Liver (tissue), 9 donors: Measurements from ENCODE around the gene BLOC1S1. TPM values are rescaled to one million over a fixed set of nuclear protein-coding genes. Genes with fewer than 3 reads are reported as not detected.
A peak's percentile ranks its signal among the peaks of the same experiment; 100 is the strongest.

Experiments
- DNase-seq: peaks from one replicate; pipeline ENCODE4 v3.0.0-alpha.2; 2017; ENCODE audit warnings: low spot score
- H3K27ac ChIP-seq, 2 donors: one replicate each; pipeline ENCODE4 v1.7.0; 2013; ENCODE audit warnings: inconsistent platforms in 2 of 2, low read length in 2 of 2, control low read depth in 1 of 2, low read depth in 1 of 2, mild to moderate bottlenecking in 1 of 2
- H3K27me3 ChIP-seq, 4 donors: one replicate each; pipeline versions ENCODE4 v1.6.1 to v1.7.0; 2013; ENCODE audit warnings: low read length in 3 of 4, inconsistent platforms in 1 of 4, mild to moderate bottlenecking in 1 of 4, moderate library complexity in 1 of 4; ENCODE audit not compliant: control insufficient read depth in 4 of 4, insufficient read depth in 4 of 4
- H3K36me3 ChIP-seq, 4 donors: one replicate each; pipeline versions ENCODE4 v1.6.1 to v1.7.0; 2013; ENCODE audit warnings: low read length in 3 of 4, mild to moderate bottlenecking in 3 of 4, low read depth in 1 of 4, moderate library complexity in 1 of 4; ENCODE audit not compliant: control insufficient read depth in 4 of 4, insufficient read depth in 3 of 4
- H3K4me1 ChIP-seq, 4 donors: one replicate each; pipeline versions ENCODE4 v1.6.1 to v1.7.0; 2013; ENCODE audit warnings: low read length in 3 of 4, mild to moderate bottlenecking in 3 of 4, moderate library complexity in 1 of 4; ENCODE audit not compliant: control insufficient read depth in 4 of 4, insufficient read depth in 4 of 4
- H3K4me3 ChIP-seq, 3 donors: one replicate each; pipeline versions ENCODE4 v1.6.1 to v1.7.0; 2013; ENCODE audit warnings: low read length in 3 of 3, control low read depth in 1 of 3, low read depth in 1 of 3, mild to moderate bottlenecking in 1 of 3
- H3K9ac ChIP-seq, 2 donors: one replicate each; pipeline ENCODE4 v1.7.0; 2013; ENCODE audit warnings: low read length in 2 of 2, mild to moderate bottlenecking in 2 of 2, moderate library complexity in 2 of 2, control low read depth in 1 of 2, low read depth in 1 of 2
- H3K9me3 ChIP-seq, 4 donors: one replicate each; pipeline versions ENCODE4 v1.6.1 to v1.7.0; 2013; ENCODE audit warnings: low read length in 3 of 4; ENCODE audit not compliant: control insufficient read depth in 4 of 4
- FOXA1 ChIP-seq: IDR thresholded peaks from 2 replicates; pipeline ENCODE4 v1.6.1; 2016; ENCODE audit warnings: antibody characterized with exemption
- GABPA ChIP-seq, 2 donors: IDR thresholded peaks in 1 of 2; conservative IDR thresholded peaks in 1 of 2; 2 replicates each; pipeline ENCODE4 v1.6.1; 2016; ENCODE audit warnings: antibody characterized with exemption in 2 of 2, mild to moderate bottlenecking in 1 of 2, moderate library complexity in 1 of 2
- HNF4A ChIP-seq, 2 donors: conservative IDR thresholded peaks; 2 replicates each; pipeline ENCODE4 v1.6.1; 2016; ENCODE audit warnings: antibody characterized with exemption in 2 of 2, mild to moderate bottlenecking in 2 of 2
- RAD21 ChIP-seq, 2 donors: IDR thresholded peaks; 2 replicates each; pipeline ENCODE4 v1.6.1; 2016; ENCODE audit warnings: antibody characterized with exemption in 2 of 2, mild to moderate bottlenecking in 2 of 2
- SP1 ChIP-seq: IDR thresholded peaks from 2 replicates; pipeline ENCODE4 v1.6.1; 2018; ENCODE audit warnings: antibody characterized with exemption, mild to moderate bottlenecking
- TAF1 ChIP-seq: conservative IDR thresholded peaks from 2 replicates; pipeline ENCODE4 v1.6.1; 2016; ENCODE audit warnings: antibody characterized with exemption, mild to moderate bottlenecking
- WGBS: extraction: QIAGEN DNeasy Blood & Tissue Kit; methylation state at CpG from one replicate; pipeline ENCODE4 v1.1.7; 2013; 5-methylcytosine and 5-hydroxymethylcytosine counted together
- polyA plus RNA-seq, 2 donors: library from polyadenylated mRNA; stranded (reverse) in 1 of 2; unstranded in 1 of 2; fragments of 200-250 nt in 1 of 2; fragments of >200 nt in 1 of 2; fragmentation: Nextera tagmentation in 1 of 2; extraction: Ambion mirVana in 1 of 2; gene quantifications; one replicate each; pipeline versions ENCODE4 v1.2.1 to v1.2.3, GENCODE V29; 2013 to 2015
- total RNA-seq, 2 donors: library from RNA; depleted of rRNA; stranded (reverse); fragments of >200 nt; gene quantifications; one replicate each; pipeline ENCODE4 v1.2.3, GENCODE V29; 2014
- TF ChIP-seq, protein P1 (sequence below): fragments of 150-350 bp; IDR thresholded peaks from 2 replicates; pipeline ENCODE4 v1.5.1; 2017; ENCODE audit warnings: improper control_type of control experiment, low read depth, low read length; ENCODE audit not compliant: missing input control
- TF ChIP-seq, protein P2 (sequence below): IDR thresholded peaks from 2 replicates; pipeline ENCODE4 v1.6.1; 2016; ENCODE audit warnings: antibody characterized with exemption
- TF ChIP-seq, protein P3 (sequence below): IDR thresholded peaks from 2 replicates; pipeline ENCODE4 v1.6.1; 2016; ENCODE audit warnings: antibody characterized with exemption, mild to moderate bottlenecking
- donor health status: healthy.
- donor health status: healthy.
- donor health status: healthy.
- donor health status: healthy.
- donor health status: healthy.

The BLOC1S1 gene
- total and polyA plus RNA-seq, 4 donors: 43.7 to 150 (median 115) TPM

DNA sequence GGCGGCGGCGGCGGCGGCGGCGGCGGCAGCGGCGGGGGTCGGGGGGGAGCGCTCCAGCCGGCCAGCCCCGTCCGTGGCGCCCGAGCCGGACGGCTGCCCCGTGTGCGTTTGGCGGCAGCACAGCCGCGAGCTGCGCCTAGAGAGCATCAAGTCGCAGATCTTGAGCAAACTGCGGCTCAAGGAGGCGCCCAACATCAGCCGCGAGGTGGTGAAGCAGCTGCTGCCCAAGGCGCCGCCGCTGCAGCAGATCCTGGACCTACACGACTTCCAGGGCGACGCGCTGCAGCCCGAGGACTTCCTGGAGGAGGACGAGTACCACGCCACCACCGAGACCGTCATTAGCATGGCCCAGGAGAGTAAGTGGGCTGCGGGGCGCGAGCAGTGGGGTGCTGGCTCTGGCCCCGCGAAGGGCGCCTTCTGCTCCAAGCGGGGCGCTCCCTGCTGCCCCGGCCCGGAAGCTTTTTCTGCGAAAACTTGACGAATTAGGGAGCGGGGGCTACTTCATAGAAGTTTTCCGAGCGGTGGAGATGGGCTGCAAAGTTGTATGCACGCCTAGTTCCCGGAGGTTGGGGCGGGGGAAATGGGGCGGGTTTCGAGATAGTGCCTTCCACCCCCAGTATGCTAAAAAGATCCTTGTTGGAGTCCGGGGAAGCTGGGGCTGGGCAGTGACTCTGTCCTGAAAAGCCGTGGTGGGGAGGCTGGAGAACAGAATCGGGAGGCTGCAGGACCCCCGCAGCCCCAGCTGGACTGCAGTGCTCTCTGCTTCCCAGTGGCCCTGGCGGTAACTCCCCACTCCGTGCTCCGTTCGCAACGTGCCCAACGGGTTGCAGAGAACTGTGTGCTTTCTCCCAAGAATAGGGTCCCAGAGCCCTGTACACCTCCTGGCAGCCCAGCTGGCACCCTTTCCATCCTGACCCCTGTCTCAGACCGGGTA, 27.8 kb downstream of the BLOC1S1 start (continued):
- TF ChIP-seq, protein P1, sequence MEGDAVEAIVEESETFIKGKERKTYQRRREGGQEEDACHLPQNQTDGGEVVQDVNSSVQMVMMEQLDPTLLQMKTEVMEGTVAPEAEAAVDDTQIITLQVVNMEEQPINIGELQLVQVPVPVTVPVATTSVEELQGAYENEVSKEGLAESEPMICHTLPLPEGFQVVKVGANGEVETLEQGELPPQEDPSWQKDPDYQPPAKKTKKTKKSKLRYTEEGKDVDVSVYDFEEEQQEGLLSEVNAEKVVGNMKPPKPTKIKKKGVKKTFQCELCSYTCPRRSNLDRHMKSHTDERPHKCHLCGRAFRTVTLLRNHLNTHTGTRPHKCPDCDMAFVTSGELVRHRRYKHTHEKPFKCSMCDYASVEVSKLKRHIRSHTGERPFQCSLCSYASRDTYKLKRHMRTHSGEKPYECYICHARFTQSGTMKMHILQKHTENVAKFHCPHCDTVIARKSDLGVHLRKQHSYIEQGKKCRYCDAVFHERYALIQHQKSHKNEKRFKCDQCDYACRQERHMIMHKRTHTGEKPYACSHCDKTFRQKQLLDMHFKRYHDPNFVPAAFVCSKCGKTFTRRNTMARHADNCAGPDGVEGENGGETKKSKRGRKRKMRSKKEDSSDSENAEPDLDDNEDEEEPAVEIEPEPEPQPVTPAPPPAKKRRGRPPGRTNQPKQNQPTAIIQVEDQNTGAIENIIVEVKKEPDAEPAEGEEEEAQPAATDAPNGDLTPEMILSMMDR: no peak
- TF ChIP-seq RAD21 (IDR thresholded peaks at IDR 0.05): no peak
- no peak for TF ChIP-seq SP1
- no peak for TF ChIP-seq GABPA (IDR thresholded peaks at IDR 0.05 in 1 of 2, conservative IDR thresholded peaks at IDR 0.05 in 1 of 2)

DNA sequence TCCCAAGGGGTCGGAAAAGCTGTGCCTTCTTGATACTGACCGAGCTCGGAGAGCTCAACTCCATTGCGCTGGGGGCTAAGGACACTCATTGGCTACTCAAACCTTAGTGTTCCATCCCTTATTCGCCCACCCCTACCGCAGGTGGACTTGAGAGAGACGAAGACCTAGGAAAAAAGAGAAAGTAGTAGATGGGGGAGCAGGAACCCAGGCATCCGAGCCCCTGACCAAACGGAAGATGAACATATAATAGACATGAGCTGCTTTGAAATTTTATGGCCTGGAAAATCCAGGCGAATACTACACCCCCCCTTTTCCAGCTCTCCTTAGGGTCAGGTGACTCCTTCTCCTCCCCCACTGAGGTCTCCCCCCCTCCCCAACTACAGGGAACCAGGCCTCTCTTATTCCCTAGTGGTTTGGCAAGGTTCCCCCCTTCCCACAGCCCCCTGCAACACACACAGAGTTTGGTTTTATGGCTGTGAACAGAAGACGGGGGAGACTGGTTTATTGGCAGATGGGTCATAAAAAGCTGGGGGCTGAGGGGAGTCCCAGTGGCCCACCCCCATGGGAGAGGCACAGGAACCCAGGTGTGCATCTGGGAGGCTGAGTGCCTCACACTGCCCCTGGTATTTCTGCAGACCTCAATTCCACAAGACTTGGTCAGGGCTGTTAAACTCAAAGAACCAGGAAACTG, 28.6 kb downstream of the BLOC1S1 start:
- no peak overlapping the region for H3K9ac ChIP-seq
- no peak overlapping the region for H3K27ac ChIP-seq
- no peaks in the 10 kb centered on the region for H3K9me3 ChIP-seq
- no peaks in the 10 kb centered on the region for H3K36me3 ChIP-seq
- peaks cover 0 to 5% (median 0%) of the 10 kb centered on the region in 4 donors for H3K27me3 ChIP-seq
- 60% methylated on average over 11 of the region's 11 CpGs for WGBS
- TF ChIP-seq, protein P1: no peak
- TF ChIP-seq, protein P2, sequence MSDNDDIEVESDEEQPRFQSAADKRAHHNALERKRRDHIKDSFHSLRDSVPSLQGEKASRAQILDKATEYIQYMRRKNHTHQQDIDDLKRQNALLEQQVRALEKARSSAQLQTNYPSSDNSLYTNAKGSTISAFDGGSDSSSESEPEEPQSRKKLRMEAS: no peak
- TF ChIP-seq SP1 (no peak), FOXA1 (no peak), GABPA (IDR thresholded peaks at IDR 0.05 in 1 of 2, conservative IDR thresholded peaks at IDR 0.05 in 1 of 2) (no peak), TAF1 (no peak), HNF4A (conservative IDR thresholded peaks at IDR 0.05) (no peak), RAD21 (IDR thresholded peaks at IDR 0.05) (no peak)
- TF ChIP-seq, protein P3, sequence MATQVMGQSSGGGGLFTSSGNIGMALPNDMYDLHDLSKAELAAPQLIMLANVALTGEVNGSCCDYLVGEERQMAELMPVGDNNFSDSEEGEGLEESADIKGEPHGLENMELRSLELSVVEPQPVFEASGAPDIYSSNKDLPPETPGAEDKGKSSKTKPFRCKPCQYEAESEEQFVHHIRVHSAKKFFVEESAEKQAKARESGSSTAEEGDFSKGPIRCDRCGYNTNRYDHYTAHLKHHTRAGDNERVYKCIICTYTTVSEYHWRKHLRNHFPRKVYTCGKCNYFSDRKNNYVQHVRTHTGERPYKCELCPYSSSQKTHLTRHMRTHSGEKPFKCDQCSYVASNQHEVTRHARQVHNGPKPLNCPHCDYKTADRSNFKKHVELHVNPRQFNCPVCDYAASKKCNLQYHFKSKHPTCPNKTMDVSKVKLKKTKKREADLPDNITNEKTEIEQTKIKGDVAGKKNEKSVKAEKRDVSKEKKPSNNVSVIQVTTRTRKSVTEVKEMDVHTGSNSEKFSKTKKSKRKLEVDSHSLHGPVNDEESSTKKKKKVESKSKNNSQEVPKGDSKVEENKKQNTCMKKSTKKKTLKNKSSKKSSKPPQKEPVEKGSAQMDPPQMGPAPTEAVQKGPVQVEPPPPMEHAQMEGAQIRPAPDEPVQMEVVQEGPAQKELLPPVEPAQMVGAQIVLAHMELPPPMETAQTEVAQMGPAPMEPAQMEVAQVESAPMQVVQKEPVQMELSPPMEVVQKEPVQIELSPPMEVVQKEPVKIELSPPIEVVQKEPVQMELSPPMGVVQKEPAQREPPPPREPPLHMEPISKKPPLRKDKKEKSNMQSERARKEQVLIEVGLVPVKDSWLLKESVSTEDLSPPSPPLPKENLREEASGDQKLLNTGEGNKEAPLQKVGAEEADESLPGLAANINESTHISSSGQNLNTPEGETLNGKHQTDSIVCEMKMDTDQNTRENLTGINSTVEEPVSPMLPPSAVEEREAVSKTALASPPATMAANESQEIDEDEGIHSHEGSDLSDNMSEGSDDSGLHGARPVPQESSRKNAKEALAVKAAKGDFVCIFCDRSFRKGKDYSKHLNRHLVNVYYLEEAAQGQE: no peak
- H3K4me3 ChIP-seq: peak overlapping the region in 2 of 3 donors; percentile 35 to 63
- H3K4me1 ChIP-seq: peaks cover 0 to 9% (median 5%) of the 10 kb centered on the region in 4 donors
- DNase-seq: no peak
